ENCODE results near the gene XYLB.

- TF ChIP-seq, protein P1, sequence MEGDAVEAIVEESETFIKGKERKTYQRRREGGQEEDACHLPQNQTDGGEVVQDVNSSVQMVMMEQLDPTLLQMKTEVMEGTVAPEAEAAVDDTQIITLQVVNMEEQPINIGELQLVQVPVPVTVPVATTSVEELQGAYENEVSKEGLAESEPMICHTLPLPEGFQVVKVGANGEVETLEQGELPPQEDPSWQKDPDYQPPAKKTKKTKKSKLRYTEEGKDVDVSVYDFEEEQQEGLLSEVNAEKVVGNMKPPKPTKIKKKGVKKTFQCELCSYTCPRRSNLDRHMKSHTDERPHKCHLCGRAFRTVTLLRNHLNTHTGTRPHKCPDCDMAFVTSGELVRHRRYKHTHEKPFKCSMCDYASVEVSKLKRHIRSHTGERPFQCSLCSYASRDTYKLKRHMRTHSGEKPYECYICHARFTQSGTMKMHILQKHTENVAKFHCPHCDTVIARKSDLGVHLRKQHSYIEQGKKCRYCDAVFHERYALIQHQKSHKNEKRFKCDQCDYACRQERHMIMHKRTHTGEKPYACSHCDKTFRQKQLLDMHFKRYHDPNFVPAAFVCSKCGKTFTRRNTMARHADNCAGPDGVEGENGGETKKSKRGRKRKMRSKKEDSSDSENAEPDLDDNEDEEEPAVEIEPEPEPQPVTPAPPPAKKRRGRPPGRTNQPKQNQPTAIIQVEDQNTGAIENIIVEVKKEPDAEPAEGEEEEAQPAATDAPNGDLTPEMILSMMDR (IDR thresholded peaks at IDR 0.05; ENCODE audit: poor library complexity, severe bottlenecking) = no peak
- TF ChIP-seq MXI1 (conservative IDR thresholded peaks at IDR 0.05; ENCODE audit: poor library complexity, severe bottlenecking) (no peak), EZH2 (IDR thresholded peaks at IDR 0.05; ENCODE audit: borderline replicate concordance, insufficient read depth, low read length, poor library complexity, severe bottlenecking) (no peak)
These were observed 23.5 kb upstream of the XYLB start for GRCh38 chr3:38323060-38323459.
